ENCODE results near the gene WHRN.
A peak's percentile ranks its signal among the peaks of the same experiment; 100 is the strongest.

The WHRN gene

GRCh38 chr9:114491430-114492003, 13.8 kb downstream of the WHRN start:
- no peak for DNase-seq

GRCh38 chr9:114489928-114490327, 15.3 kb downstream of the WHRN start:
- no peak for DNase-seq

GRCh38 chr9:114488398-114489129, 16.7 kb downstream of the WHRN start:
- DNase-seq: no peak

GRCh38 chr9:114487607-114488300, 17.5 kb downstream of the WHRN start:
- DNase-seq: peak; percentile 75

- DNase-seq: no peak
Measured at GRCh38 chr9:114486205-114486963, 18.9 kb downstream of the WHRN start.

GRCh38 chr9:114484854-114485443, 20.3 kb downstream of the WHRN start:
- peak; percentile 8 for DNase-seq

GRCh38 chr9:114484215-114484853, 20.9 kb downstream of the WHRN start:
- no peak for DNase-seq

GRCh38 chr9:114483499-114483898, 21.8 kb downstream of the WHRN start:
- no peak for DNase-seq

GRCh38 chr9:114482593-114482992, 22.7 kb downstream of the WHRN start:
- DNase-seq: no peak

- DNase-seq: no peak
Measured at GRCh38 chr9:114481789-114482188, 23.5 kb downstream of the WHRN start.

GRCh38 chr9:114480746-114481435, 24.4 kb downstream of the WHRN start:
- no peak for DNase-seq

- no peak for DNase-seq
Measured at GRCh38 chr9:114478871-114479270, 26.4 kb downstream of the WHRN start.

- no peak for DNase-seq
Measured at GRCh38 chr9:114478459-114478858, 26.8 kb downstream of the WHRN start.

GRCh38 chr9:114477642-114478041, 27.6 kb downstream of the WHRN start:
- DNase-seq: no peak

GRCh38 chr9:114476891-114477469, 28.3 kb downstream of the WHRN start:
- DNase-seq: no peak

GRCh38 chr9:114475412-114476135, 29.7 kb downstream of the WHRN start:
- no peak for DNase-seq

GRCh38 chr9:114474425-114474824, 30.8 kb downstream of the WHRN start:
- no peak for DNase-seq

GRCh38 chr9:114473447-114473801, 31.8 kb downstream of the WHRN start:
- DNase-seq: no peak

- DNase-seq: no peak
Measured at GRCh38 chr9:114472765-114473446, 32.4 kb downstream of the WHRN start.

- DNase-seq: no peak
Measured at GRCh38 chr9:114471157-114471556, 34.1 kb downstream of the WHRN start.

All from fibroblast of skin of scalp (primary cell).